Activated CD8-positive, alpha-beta memory T cell treated with anti-CD3 and anti-CD28 coated beads, Interleukin-2, amount 50 U/mL, for 4 hours (primary cell): ENCODE results near the gene KIAA2012.

ENCODE experiments used
- DNase-seq: peaks from one replicate; pipeline ENCODE4 v3.0.0-alpha.2; 2020

KIAA2012 gene

GRCh38 chr2:202091476-202091875, 18.4 kb downstream of the KIAA2012 start:
- no peak for DNase-seq

GRCh38 chr2:202094426-202094986, 21.5 kb downstream of the KIAA2012 start:
- DNase-seq, result no peak

- no peak for DNase-seq
These were observed 22.2 kb downstream of the KIAA2012 start for GRCh38 chr2:202095235-202095634.

GRCh38 chr2:202096736-202097135, 23.7 kb downstream of the KIAA2012 start:
- no peak for DNase-seq

GRCh38 chr2:202098291-202098690, 25.2 kb downstream of the KIAA2012 start:
- no peak for DNase-seq

- no peak for DNase-seq
These were observed 26.5 kb downstream of the KIAA2012 start for GRCh38 chr2:202099515-202099914.

- DNase-seq, result no peak
These were observed 27.1 kb downstream of the KIAA2012 start for GRCh38 chr2:202100176-202100575.

GRCh38 chr2:202101026-202101579, 28.0 kb downstream of the KIAA2012 start:
- DNase-seq, result no peak

- DNase-seq, result no peak
These were observed 29.5 kb downstream of the KIAA2012 start for GRCh38 chr2:202102425-202103000.

- DNase-seq, result no peak
These were observed 31.3 kb downstream of the KIAA2012 start for GRCh38 chr2:202104286-202104870.

GRCh38 chr2:202105025-202105424, 32.0 kb downstream of the KIAA2012 start:
- no peak for DNase-seq

GRCh38 chr2:202108345-202108744, 35.3 kb downstream of the KIAA2012 start:
- no peak for DNase-seq

GRCh38 chr2:202109139-202109736, 36.2 kb downstream of the KIAA2012 start:
- DNase-seq, result no peak

- DNase-seq, result no peak
These were observed 36.7 kb downstream of the KIAA2012 start for GRCh38 chr2:202109737-202110184.

- no peak for DNase-seq
These were observed 37.4 kb downstream of the KIAA2012 start for GRCh38 chr2:202110491-202110890.

- DNase-seq, result no peak
These were observed 39.0 kb downstream of the KIAA2012 start for GRCh38 chr2:202112041-202112440.

- no peak for DNase-seq
These were observed 40.6 kb downstream of the KIAA2012 start for GRCh38 chr2:202113571-202114142.

- DNase-seq, result no peak
These were observed 41.2 kb downstream of the KIAA2012 start for GRCh38 chr2:202114291-202114690.

- no peak for DNase-seq
These were observed 41.7 kb downstream of the KIAA2012 start for GRCh38 chr2:202114795-202115194.

GRCh38 chr2:202115479-202115971, 42.5 kb downstream of the KIAA2012 start:
- no peak for DNase-seq

GRCh38 chr2:202116691-202117090, 43.6 kb downstream of the KIAA2012 start:
- DNase-seq, result no peak

GRCh38 chr2:202118168-202118567, 45.1 kb downstream of the KIAA2012 start:
- no peak for DNase-seq

GRCh38 chr2:202120828-202121227, 47.8 kb downstream of the KIAA2012 start:
- no peak for DNase-seq
